K562 (cell line): ENCODE measurements around the gene HES4.

Source experiments
- CTCF ChIP-seq, 3 experiments: IDR thresholded peaks in 2 of 3; conservative IDR thresholded peaks in 1 of 3; 2 replicates each; pipeline ENCODE4 v1.5.1; 2011 to 2012; ENCODE audit warnings: low read length in 3 of 3, mild to moderate bottlenecking in 3 of 3, control low read depth in 2 of 3, improper control_type of control experiment in 1 of 3, inconsistent platforms in 1 of 3, low read depth in 1 of 3, mixed read lengths in 1 of 3, moderate library complexity in 1 of 3; ENCODE audit not compliant: insufficient read depth in 2 of 3
- RBM14 ChIP-seq: fragments of 200-400 bp; formaldehyde crosslinking; IDR thresholded peaks from 2 replicates; pipeline ENCODE4 v1.6.1; 2018; ENCODE audit warnings: low read depth, mild to moderate bottlenecking, low read length, moderate library complexity, borderline replicate concordance; ENCODE audit not compliant: insufficient read depth
- TF ChIP-seq, protein P1 (sequence below): IDR thresholded peaks from 2 replicates; pipeline ENCODE4 v1.6.1; 2016; ENCODE audit warnings: missing genetic modification characterization, missing compliant biosample characterization

DNA sequence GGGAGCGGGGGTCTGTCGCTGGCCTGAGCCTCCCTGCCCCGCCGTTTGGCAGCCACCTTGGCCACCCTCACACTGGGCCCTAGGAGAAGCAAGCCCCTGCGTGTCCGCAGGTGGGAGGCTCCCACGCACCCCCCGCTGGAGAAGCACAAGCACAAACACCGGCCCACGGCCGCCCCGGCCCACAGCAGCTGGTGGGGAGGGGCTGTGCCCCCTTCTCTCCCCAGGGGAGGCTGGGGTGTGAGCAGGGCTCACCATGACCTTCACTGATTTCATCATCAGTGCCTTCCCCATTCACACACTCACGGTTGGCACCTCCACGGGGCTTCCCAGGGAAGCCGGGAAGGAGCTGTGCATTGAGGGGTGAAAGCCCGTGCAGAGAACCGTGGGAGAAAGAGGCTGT lies 27.9 kb upstream of the HES4 start:
- TF ChIP-seq CTCF (IDR thresholded peaks at IDR 0.05 in 2 of 3, conservative IDR thresholded peaks at IDR 0.05 in 1 of 3; ENCODE audit: insufficient read depth in 2 of 3, low read depth in 1 of 3, low read length in 3 of 3) (no peak), RBM14 (no peak)
- TF ChIP-seq, protein P1, sequence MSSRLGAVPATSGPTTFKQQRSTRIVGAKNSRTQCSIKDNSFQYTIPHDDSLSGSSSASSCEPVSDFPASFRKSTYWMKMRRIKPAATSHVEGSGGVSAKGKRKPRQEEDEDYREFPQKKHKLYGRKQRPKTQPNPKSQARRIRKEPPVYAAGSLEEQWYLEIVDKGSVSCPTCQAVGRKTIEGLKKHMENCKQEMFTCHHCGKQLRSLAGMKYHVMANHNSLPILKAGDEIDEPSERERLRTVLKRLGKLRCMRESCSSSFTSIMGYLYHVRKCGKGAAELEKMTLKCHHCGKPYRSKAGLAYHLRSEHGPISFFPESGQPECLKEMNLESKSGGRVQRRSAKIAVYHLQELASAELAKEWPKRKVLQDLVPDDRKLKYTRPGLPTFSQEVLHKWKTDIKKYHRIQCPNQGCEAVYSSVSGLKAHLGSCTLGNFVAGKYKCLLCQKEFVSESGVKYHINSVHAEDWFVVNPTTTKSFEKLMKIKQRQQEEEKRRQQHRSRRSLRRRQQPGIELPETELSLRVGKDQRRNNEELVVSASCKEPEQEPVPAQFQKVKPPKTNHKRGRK (tag) = no peak
